Measurements from ENCODE around the gene TNFRSF8. TPM values are rescaled to one million over a fixed set of nuclear protein-coding genes. Genes with fewer than 3 reads are reported as not detected.

TNFRSF8 gene
- total and polyA plus RNA-seq, 9 of the 15 experiments (the other 6 are each of a cell fraction or from before 2014, with no cell fraction given) = 3.5 to 38.4 (median 17.1) TPM

GRCh38 chr1:12063141-12064072 lies at the start of gene TNFRSF8 (continued):
- TF ChIP-seq NKRF (IDR thresholded peaks at IDR 0.05; ENCODE audit: borderline replicate concordance) (peak; percentile 76; the same call in 1 of the 2 replicates), ZNF274 (IDR thresholded peaks at IDR 0.05; ENCODE audit: borderline replicate concordance, low read depth, low read length) (no peak), NR2C2 (CRISPR knock-in tag; IDR thresholded peaks at IDR 0.05) (no peak), NR2C2 (tag; IDR thresholded peaks at IDR 0.05) (no peak), TBL1XR1 (IDR thresholded peaks at IDR 0.05; ENCODE audit: low read length in 2 of 2) (no peak), ZNF121 (CRISPR knock-in tag; conservative IDR thresholded peaks at IDR 0.05) (peak; percentile 45), TEAD2 (tag; IDR thresholded peaks at IDR 0.05) (no peak), ZNF785 (CRISPR knock-in tag; IDR thresholded peaks at IDR 0.05) (no peak), ZNF695 (CRISPR knock-in tag; IDR thresholded peaks at IDR 0.05) (no peak), RBM34 (IDR thresholded peaks at IDR 0.05; ENCODE audit: borderline replicate concordance, insufficient read depth, low read length) (no peak), CSDE1 (IDR thresholded peaks at IDR 0.05) (no peak), POLR2B (IDR thresholded peaks at IDR 0.05; ENCODE audit: low read depth, partially characterized antibody) (no peak), FIP1L1 (IDR thresholded peaks at IDR 0.05; ENCODE audit: low read depth, low read length, poor library complexity, severe bottlenecking) (no peak), LEF1 (IDR thresholded peaks at IDR 0.05) (no peak), ZNF639 (CRISPR knock-in tag; conservative IDR thresholded peaks at IDR 0.05 in 1 of 2, IDR thresholded peaks at IDR 0.05 in 1 of 2) (no peak), DIDO1 (tag; IDR thresholded peaks at IDR 0.05; ENCODE audit: low read depth) (no peak), TEAD1 (CRISPR knock-in tag; IDR thresholded peaks at IDR 0.05) (peak in 1 of 2 experiments; percentile 92; a peak in 2 of 4 replicates), PTBP1 (IDR thresholded peaks at IDR 0.05; ENCODE audit: low read depth, low read length) (no peak), NFE2L1 (tag; IDR thresholded peaks at IDR 0.05; ENCODE audit: borderline replicate concordance, low read depth) (no peak), ZNF3 (CRISPR knock-in tag; IDR thresholded peaks at IDR 0.05) (no peak), MTA1 (IDR thresholded peaks at IDR 0.05; ENCODE audit: borderline replicate concordance) (no peak), FOXM1 (IDR thresholded peaks at IDR 0.05; ENCODE audit: low read depth) (no peak), FOXM1 (CRISPR knock-in tag; IDR thresholded peaks at IDR 0.05; ENCODE audit: low read depth) (no peak; the same call in 1 of the 2 replicates)
- TF ChIP-seq, protein P1, sequence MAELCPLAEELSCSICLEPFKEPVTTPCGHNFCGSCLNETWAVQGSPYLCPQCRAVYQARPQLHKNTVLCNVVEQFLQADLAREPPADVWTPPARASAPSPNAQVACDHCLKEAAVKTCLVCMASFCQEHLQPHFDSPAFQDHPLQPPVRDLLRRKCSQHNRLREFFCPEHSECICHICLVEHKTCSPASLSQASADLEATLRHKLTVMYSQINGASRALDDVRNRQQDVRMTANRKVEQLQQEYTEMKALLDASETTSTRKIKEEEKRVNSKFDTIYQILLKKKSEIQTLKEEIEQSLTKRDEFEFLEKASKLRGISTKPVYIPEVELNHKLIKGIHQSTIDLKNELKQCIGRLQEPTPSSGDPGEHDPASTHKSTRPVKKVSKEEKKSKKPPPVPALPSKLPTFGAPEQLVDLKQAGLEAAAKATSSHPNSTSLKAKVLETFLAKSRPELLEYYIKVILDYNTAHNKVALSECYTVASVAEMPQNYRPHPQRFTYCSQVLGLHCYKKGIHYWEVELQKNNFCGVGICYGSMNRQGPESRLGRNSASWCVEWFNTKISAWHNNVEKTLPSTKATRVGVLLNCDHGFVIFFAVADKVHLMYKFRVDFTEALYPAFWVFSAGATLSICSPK (IDR thresholded peaks at IDR 0.05; ENCODE audit: borderline replicate concordance) = no peak
